GM21529 (cell line): Measurements from ENCODE around the gene FBLN7.

Source experiments
- ATAC-seq: cut with Tn5 transposase; IDR thresholded peaks from one replicate; pipeline ENCODE4 v1.9.1; 2021; ENCODE audit not compliant: unreplicated experiment

Gene FBLN7

DNA sequence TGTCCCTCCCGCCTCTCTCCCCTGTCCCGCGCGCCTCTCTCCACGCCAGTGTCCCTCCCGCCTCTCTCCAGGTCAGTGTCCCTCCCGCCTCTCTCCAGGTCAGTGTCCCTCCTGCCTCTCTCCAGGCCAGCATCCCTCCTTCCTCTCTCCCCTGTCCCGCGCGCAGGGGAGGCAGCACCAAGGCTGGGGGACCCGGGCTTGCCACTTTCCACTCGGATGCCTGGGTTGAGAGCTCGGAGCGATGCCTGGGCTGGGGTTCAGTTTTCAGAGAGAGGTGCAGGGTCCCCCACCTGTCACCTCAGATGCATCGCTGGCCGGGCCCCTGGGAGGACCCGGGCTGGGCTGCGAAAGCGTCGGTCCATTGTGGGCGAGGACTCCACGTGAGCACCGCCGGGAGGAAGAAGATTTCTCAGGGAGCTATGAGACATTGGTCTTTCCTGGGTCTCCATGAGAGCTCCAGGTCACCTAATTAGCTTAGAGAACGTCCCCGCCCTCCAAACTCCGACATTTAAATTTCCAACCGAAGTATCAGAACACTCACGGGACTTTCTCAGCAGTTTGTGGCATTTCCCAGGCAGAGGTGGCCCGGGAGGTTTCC, 2.1 kb downstream of the FBLN7 start:
- ATAC-seq = no peak

DNA sequence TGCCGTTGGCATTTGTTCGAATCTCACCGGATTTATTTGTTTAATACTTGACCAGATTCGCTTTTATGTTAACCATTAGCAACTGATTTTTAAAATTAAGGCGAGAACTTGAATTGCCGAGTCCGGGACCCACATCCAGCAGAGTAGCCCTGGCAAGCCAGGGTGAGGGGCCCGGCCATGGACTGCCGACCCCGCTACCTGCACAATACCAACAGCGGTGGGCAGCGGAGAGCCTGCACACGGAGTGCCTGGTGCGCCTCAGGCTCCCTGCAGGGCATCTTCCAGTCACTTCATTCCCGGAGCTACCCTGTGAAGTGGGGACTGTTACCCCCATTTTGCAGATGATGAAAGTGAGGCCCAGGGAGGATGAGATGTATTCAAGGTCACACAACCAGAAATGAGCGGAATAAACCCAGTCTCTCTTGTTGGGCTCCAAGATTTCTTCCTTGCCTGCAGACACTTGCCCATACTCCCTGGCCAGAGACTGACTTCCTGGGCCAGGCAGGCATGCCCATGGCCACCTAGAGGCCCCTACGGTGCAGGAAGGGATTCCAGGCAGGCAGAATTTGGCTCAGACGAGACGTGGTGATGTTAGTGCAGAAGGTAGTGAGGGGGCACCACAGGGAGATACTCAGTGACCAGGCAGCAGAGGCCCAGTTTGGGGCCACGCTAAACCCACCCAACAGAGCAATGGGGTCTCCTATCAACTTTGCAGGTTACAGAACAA, 2.9 kb downstream of the FBLN7 start:
- ATAC-seq = no peak

DNA sequence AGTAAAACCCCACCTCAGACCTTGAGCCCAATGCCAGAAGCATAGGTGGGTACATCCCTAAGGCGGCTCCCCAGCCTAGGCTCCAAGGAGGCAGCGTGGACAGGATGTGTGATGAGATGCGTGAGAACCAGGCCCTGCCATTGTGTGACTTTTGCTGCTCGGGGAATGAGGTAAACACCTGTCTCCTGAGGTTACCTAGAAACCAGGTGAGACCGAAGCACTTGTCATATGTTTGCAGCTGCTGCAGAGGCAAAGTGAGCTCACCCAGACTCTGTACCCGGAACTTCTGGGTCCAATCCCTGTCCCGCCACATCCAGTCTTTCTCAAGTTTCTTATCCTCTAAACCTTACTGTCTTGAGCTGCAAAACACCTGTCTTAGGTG, 3.4 kb downstream of the FBLN7 start:
- no peak for ATAC-seq

DNA sequence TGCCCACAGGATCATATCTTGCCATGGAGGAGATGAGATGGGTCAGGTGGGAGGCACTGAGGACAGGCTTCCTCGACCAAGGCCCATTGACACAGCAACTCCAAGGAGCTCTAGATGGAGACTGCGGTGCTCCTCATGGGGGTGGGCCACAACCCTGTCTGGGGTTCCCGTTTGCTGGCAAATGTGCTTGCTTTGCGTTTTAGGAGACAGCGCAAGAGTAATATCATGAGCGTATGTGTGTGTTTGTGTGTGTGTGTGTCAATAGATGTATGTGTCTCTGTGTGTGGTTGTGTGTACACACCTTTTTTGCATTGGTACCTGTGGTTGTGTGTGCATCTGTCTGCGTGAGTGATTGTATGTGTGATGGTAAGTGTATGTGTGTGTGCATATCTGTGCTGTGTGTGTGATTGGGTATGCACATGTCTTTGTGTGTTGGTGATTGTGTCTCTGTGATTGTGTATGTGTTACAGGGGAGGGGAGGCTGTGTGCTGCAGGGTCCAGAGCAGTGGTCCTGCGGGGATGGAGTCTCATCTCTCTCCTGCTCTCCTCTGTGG, 4.4 kb downstream of the FBLN7 start:
- no peak for ATAC-seq

DNA sequence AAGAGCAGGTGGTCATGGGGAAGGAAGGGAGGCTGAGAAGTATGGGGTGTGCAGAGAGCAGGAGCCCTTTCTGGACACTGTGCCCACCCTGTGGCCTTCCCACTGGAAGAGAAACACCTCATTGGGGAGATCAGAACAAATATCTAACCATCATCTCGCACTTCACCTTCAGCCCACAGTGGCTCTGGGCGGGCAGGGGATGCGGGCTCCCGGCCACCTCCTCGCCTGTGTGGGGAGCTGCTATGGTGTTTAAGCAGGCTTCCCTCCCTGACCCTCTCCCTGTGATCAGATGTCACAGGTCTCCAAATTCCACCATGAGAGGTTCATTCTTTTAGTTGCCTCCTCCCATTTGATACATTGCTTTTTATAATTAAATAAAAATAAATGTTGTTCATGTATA, 5.0 kb downstream of the FBLN7 start:
- ATAC-seq = no peak

DNA sequence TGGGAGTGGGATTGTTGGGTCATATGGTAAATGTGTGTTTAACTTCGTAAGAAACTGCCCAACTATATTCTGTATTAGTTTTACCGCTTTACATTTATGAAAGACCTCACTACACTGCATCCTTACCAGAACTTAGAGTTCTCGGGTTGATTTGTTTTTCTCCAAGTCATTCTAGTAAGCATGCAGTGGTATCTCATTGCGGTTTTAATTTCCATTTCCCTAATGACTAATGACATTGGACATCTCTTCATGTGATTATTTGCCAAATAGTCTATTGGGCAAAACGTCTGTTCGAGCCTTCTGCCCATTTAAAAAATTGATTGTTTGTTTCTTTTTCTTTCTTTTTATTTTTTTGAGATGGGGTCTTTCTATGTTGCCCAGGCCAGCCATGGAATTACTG, 6.8 kb downstream of the FBLN7 start:
- ATAC-seq = no peak

DNA sequence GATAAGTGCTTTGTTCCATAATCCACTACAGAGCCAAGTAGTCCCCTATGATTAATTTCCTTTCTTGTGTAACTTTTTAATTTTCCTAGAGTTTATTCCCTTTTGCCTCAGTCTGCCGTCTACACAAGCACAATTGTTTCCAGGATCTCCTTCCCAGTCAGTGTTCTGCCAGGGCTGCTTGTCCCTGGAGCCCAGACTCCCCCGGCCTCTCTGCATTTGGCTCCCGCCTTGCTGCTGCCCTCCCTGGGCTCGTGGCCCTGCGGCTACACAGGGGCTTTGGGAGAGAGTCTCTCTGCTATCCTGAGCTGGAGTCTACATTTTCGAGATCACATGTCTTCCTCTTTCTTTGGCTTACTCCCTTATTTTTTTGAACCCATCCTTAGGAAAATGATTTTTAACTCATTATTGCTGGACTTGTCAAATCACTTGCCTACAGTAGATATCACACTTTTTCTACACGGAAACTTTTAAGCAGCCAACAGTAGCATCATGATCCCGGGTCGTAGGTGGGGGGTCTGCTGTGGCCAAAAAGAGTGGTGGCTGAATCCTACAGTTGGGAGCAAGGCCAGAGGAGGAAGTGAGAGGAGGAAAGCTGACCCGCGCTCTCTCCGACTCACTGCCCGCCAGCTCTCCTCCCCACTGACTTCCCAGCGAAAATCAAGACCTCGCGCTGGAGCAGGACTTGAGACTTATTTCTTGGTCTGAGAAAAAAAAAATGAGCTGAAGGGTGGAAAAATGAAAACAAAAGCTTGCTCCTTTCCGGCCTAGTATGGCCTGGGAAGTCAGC, 9.4 kb downstream of the FBLN7 start:
- ATAC-seq = no peak

DNA sequence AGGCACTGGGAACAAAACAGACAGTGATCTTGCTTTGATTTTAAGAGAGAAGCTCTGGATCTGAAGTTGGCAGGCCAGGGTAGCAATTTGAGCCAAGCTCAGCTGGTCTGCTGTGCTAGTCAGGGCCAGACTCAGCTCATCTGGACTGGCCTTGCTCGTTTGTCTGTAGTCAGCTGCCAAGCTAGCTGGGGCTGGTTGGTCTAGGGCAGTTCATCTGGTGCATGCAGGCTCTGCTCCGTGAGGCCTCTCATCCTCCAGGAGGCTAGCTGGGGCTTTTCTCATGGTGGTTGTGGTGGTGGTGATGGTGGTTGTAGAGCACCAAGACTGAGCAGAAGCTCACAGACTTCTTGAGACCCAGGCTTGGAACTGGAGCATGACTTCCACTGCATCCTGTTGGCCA, 10.3 kb downstream of the FBLN7 start:
- ATAC-seq = no peak

DNA sequence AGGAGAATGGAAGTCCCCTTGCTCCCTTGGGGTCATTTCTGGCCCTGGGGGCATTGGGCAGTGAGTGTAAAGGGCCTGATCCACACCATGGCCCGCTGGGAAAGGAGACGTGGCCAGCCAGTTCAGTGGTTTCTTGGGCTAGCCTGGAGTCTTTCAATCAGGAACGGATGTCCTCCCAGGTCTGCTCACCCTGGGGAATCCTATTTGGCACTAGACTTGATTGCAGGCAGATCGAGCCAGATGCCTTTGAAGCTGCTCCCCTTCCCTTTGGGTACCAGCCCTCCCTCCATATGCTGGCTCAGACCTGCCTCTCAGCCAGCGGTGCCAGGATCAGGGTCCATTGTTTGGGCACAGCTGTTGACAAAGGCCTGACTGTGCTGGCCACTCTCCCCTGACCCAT, 11.0 kb downstream of the FBLN7 start:
- no peak for ATAC-seq

DNA sequence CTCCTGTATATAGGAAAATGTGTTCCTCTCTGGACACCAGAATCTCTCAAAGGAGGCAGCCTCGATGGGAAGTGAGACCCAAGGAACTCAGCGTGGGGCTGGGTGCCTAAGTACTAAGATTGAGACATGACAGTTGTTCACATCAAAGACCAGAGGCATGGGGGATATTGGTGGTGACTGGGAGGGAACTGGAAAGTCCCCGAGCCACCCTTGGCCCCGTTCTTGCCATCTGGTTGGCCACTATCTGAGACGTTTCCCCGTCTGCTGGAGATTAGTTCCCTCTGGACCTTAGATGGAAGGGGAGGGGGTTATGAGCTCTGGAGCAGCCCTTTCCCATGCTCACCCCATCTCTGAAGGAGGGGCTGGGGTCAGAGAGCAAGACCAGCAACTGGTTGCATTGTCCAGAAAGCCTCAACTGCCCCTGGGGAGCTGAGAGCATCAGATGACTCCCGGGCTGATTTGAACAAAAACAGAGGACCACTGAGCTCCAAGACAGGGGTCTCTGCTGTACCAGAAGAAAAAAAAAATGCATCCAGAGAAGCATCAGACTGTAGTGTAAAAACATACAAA, 11.8 kb downstream of the FBLN7 start:
- ATAC-seq = no peak

DNA sequence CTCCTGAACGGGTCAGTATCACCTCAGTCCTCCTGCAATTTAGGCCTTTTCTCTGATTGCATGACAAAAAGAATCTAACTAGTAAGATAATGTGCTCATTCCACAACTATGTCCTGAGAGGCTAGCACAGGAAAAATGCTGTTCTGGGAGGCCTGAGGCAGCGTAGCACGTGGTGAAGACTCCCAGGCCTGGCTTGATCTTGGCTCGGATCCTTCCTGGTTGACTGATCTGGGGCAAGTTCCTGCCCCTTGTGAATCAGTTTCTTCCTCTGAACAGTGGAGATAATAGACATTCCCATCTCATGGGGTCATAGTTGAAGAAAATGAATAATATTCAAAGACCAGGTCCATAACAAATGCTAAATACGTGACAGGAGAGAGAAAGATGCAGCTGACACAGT, 12.3 kb downstream of the FBLN7 start:
- no peak for ATAC-seq

DNA sequence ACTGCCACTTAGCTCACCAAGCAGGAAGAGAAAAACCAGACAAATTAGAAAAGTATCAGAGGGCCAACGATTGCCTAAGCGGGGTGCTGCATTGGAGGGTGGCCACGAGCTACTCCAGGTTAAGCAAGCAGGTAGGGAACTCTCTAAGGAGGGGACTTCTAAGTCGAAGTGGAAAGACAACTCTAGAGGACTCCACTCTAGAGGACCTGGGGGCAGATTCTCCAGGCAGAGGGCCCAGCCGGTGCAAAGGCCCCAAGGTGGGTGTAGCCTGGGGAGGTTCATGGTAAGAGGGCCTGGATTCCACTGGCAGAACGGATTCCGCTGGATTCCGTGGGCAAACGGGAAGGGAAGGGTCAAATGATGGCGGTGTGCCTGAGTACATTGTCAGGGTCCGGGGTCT, 12.7 kb downstream of the FBLN7 start:
- no peak for ATAC-seq

DNA sequence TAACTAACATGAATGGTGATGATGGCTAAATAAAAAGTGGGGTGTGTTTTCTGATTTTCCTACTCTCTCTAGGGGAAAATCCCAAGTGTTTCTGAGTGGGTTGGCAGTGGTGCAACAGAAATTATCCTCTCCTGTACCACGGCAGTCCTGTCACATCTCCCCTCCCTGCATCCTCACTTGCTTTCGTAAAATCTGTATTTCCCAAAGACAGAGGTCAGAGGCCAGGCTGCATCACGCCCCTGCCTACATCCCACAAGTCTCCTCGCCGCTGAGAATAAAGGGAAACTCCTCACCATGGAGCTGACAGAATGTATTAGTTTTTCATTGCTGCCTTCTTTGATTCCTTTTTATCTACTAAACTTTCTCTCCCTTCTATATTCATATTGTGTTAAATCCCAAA, 13.1 kb downstream of the FBLN7 start:
- ATAC-seq = no peak

DNA sequence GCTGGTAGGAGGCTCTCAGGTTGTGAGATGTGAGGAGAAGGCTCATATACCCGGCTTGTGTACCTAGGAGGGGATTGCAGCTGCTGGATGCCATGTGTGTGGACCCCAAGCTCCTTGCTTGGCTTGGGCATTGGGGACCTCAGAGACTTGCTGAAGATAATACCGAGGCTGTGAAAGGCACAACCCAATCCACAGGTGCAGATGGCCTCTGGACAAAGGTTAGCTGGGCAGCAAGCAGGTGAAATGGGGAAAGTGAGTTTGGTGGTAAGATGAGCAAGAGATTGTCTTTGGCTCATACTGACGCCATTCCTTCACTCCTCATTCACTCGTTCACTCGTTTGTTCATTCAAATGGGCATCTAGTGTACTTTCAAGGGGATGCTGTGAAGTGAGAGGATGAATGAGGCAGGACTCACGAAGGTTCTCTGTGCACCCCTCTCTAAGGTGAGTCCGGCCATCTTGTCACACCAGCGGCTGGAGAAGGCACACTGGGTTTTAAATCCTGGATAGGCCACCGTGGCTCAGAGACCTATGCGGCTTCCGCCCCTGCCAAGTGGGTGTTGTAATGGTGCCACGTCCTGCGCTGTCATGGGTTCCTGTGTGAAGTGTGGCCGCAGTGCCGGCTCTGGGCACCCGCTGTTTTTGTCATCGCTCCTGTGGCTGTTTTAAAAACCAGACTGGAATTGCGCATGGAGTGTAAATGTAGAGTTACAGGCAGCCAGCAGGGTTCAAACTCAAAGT, 13.7 kb downstream of the FBLN7 start:
- ATAC-seq = no peak

DNA sequence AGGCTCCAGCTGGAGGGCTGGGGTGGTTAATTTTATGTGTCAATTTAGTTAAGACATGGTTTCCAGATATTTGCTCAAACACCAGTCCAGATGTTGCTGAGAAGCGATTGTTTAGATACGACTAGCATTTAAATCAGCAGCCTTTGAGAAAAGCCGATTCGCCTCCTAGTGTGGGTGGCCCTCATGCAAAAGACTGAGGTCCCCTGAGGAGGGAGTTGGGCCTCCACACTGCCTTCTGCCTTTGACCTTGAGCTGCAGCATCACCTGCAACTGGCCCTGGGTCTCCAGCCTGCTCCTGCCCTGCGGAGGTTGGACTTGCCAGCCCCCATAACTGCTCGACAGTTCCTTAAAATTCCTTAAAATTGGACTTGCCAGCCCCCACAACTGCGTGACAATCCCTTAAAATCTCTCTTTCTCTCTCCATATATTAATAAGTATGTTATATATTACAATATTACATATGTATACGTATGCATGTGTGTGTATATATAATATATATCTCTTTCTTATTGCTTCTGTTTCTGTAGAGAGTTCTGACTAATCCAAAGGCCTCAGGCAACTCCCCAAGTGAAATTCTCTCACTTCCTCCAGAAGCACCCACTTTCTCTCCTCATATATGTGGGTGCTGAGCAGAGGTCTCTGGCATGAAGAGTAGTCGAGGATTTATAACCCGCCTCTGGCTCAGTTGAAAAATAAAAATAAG, 14.4 kb downstream of the FBLN7 start:
- no peak for ATAC-seq

DNA sequence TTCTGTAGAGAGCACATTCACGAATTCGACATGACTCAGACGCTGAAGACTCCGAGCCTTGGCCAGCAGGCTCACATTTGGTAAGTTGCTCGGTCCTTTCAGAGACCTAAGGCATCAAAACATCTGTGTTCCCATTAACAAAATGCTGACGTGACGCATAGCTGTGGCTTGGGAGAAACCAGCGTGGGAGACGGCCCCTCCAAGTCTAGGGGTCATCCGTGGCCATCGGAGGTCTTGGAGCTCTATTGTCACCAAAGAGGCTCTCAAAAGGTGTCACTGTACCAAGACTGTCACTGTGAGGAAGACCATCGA, 14.9 kb downstream of the FBLN7 start:
- ATAC-seq = no peak

DNA sequence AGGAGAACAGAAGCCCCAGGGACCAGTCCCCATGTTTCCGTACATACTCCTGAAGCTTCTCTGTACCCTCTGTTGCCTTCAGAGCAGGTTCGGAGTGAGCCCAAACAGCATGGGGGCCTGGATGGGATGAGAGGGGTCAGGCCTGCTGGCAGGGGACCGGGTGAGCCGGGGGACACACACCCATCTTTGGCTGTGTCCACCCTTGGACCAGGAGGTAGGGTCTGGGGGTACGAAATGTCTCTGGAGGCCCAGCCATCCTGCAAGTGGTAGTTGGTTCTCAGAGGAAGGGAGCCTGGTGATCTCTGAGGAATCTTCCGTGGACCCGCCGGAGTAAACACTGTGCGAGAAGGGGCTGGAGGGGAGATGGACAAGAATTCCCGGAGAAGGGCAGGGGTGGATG, 15.3 kb downstream of the FBLN7 start:
- ATAC-seq = no peak

DNA sequence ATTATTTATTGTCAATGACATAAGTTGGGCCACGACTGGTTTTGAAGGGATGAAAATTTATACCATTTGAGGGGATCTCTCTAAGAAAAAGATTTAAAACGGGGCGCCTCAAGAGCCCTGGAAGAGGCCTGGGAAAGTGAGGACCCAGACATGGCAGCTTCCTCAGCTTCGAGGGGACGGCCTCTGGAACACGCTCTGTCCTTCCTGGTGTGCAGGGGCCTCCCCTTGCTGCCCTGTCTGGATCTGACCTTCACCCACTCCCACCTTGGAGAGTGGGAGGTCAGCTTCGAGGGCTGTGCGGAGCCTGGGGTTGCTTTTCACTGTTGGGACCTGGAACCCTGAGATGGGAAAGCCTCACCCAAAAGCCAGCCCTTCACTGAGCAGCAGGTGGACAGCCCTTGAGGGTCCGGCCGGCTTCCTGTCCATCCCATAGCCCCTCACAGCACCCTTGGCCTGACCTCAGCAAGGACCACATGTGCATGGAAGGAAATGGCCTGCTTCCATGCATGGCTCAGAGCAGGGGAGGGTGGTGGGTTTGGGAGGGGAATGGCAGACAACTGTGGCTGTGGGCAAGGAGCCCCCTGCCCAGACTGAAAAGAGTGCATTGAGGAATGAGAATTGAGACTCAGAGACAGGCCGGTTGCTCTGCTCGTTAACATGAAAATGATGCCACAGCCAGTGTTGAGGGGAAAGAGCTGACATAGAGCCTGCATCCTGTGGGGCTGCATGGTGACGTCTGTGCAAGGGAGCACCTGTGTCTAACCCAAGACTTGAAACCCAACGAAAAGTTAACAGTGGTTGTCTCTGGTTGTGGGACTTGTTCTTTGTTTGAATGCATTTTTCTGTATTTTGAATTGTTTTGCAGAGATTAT, 16.3 kb downstream of the FBLN7 start:
- ATAC-seq = no peak

DNA sequence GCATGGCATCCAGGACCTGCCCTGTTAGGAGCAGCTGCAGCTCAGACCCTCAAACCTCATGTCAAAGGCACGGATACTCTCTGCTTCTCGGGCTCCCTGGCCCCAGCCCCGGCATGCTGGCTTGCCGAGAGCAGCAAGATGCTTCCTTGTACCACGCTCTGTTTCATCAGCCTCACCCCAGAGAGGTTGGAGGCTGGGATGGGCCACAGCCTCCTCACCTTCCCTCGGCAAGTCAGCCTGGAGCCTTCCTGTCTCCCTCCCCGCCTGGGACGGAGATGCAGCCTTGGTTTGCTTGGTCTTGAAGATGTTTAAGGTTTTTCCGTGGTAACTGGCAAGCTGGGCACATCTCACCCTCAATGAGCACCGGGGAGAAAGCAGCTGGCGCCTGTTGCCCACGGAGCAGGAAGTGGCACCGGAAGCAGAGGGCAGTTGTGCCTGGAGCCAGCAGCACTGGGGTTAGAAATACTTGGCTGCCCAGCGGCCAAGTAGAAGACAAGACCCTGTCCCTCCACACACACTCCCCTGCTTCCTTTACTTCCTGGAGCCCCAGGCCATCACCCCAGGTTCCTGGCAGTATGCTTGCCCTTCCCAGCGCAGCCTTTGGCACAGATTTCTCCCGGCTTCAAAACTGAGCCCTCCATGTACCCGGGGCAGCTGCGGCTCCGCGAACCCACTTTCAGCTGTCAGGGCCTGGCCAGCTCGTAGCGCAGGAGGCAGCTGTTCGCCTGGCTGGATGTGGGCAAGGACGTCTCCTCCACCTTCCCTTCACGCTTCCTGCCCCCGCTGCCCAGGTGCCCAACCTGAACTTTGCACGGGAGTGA, 17.4 kb downstream of the FBLN7 start:
- ATAC-seq = no peak
